ENCODE measurements around the gene YWHAG.

DNA sequence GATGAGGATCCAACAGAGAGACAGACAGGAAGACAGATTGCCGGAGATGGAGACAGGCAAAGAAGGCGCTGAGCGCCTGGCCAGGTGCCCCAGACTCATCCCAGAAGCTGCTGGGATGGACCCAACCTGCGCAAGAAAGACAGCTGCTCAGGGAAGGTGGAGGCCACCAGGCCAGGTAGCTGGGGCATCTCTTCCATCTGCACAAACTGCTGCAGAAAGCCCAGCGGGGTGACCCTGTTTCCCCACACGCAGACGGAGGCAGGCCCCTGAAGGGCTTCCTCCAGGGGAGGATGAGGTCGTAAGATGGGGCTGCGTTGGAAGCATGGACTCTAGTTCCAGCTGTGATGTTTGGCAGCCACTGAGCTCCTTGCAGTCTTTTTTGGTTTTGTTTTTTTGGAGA lies 16.5 kb upstream of the YWHAG start:
- TF ChIP-seq, protein P1, sequence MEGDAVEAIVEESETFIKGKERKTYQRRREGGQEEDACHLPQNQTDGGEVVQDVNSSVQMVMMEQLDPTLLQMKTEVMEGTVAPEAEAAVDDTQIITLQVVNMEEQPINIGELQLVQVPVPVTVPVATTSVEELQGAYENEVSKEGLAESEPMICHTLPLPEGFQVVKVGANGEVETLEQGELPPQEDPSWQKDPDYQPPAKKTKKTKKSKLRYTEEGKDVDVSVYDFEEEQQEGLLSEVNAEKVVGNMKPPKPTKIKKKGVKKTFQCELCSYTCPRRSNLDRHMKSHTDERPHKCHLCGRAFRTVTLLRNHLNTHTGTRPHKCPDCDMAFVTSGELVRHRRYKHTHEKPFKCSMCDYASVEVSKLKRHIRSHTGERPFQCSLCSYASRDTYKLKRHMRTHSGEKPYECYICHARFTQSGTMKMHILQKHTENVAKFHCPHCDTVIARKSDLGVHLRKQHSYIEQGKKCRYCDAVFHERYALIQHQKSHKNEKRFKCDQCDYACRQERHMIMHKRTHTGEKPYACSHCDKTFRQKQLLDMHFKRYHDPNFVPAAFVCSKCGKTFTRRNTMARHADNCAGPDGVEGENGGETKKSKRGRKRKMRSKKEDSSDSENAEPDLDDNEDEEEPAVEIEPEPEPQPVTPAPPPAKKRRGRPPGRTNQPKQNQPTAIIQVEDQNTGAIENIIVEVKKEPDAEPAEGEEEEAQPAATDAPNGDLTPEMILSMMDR (IDR thresholded peaks at IDR 0.05), result no peak
- no peak for TF ChIP-seq EZH2phosphoT487 (IDR thresholded peaks at IDR 0.05)

Measured in neural progenitor cell (in vitro differentiated cells).